Muscle of back (tissue), 11 donors: Measurements from ENCODE around the gene NR2C2. TPM values are rescaled to one million over a fixed set of nuclear protein-coding genes. Genes with fewer than 3 reads are reported as not detected.
"Not testable (repeated sequence)": the region's sequence is repeated elsewhere in the genome, so short reads cannot be mapped to it uniquely, and the experiment has no call there.

Experiments
- DNase-seq, 3 donors: peaks; one replicate each; pipeline versions ENCODE4 v3.0.0 to v3.0.0-alpha.2; 2013
- polyA plus RNA-seq, 10 donors: library from polyadenylated mRNA; unstranded; fragments of 120-200 nt; gene quantifications; one replicate each; pipeline ENCODE4 v1.2.1, GENCODE V29; 2013; ENCODE audit not compliant: insufficient read length in 10 of 10

NR2C2 gene
- polyA plus RNA-seq, 10 donors: 25.7 to 43.4 (median 33.8) TPM

- DNase-seq: no peak
Observed at GRCh38 chr3:14957153-14957552, 9.8 kb downstream of the NR2C2 start.

DNA sequence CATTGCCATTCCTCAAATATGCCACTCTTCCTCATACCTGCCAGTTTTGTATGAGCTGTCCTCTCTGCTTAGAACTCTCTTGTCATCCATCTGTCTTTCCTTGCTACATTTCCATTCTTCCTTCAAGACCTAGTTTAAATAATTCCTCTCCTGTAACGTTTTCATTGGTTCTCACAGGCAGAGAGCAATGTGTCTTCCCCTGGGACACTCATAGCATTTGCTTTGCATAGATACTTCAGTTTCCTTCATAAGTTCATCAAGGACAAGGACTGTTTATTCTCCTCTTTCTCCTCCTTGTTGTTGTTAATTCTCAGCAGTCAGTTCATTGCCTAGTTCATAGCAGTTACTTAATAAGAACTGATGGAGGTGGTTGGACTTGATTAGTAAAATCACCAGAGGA is 10.5 kb downstream of the NR2C2 start:
- DNase-seq: peak in 1 of 3 donors; percentile 21

DNA sequence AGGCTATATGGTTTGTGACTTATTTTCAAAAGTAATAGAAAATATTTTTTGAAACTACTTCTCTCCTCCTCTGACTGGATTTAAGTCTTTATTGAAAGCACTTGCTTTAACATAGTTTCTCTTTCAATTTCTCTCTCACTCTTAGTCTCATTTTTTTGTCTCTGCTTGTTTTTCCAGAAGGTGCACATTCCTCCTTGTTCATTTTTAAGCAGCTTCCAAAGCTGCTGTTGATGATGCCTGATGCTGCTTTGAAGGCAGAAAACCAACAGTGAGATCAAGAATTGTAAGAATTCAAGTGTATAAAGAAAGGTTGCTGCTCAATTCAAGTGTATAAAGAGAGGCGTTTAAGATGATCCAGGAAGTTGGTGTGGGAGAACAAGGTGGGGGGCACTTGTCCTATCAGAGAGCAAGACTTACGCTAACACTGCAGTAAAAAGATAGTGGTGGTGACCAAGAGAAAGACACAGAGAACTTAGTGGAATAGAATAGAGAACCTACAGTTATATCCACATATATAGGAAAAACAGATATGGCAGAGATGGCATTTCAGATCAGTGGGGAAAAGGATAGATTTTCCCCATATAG is 12.1 kb downstream of the NR2C2 start:
- DNase-seq: peak in 1 of 3 donors; percentile 7

GRCh38 chr3:14962762-14963161 is 15.4 kb downstream of the NR2C2 start:
- peak in 1 of 3 donors; percentile 14 for DNase-seq

DNA sequence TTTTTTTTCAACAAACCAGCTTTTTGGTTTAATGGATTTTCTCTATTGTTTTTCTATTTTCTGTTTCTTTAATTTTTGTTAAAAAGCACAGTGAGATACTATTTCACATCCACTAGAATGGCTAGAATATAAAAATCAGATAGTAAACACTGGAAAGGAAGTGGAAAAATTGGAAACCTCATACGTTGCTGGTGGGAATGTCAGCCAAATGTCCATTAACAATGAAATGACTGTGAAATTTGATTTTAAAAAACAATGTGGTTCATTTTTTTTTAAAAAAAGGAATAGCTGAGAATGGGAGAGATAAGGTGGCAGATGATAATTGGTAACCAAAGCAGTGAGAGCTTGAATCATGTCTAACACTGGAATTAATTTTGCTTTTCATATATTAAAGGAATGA is 19.9 kb downstream of the NR2C2 start:
- no peak for DNase-seq

- DNase-seq: no peak
Observed at GRCh38 chr3:14969671-14970070, 22.3 kb downstream of the NR2C2 start.

DNA sequence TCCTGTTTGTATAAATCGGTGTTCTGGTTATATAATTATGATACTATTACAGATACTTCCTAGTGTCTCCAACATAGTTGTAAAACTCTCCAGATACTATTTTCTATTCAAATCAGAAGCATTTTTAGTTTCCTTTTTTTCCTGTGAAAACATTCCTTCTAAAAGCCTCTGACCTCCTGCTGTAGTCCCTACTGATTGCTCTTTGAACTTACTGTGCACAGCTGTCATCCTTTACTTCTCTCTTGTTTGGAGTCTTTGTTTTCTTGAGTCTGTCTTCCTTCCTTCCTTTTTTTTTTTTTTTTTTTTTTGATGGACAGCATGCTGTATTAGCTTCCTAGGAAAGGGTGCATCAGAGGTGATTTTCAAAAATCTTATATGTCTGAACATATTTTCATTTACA is 28.9 kb downstream of the NR2C2 start:
- DNase-seq: no peak

DNA sequence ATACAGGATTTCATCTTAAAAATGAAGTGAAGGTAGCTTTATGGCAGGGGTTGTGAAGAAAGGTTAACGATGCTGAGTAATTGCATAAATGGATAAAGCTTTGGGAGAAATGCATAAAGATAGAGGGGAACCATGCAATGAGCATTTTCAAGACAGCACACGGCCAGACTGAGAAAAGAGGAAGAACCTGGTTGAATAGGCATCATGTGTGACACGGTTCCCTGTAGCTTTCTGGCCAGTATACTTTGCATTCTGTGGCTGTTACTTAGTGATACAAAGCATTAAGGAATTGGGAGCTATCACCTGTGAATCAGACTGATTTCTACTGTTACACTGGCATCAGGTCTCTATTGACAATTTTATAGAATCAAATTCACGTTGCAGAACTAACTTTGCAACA is 33.3 kb downstream of the NR2C2 start:
- DNase-seq: no peak

GRCh38 chr3:14984581-14985113 is 37.3 kb downstream of the NR2C2 start:
- DNase-seq: no peak

DNA sequence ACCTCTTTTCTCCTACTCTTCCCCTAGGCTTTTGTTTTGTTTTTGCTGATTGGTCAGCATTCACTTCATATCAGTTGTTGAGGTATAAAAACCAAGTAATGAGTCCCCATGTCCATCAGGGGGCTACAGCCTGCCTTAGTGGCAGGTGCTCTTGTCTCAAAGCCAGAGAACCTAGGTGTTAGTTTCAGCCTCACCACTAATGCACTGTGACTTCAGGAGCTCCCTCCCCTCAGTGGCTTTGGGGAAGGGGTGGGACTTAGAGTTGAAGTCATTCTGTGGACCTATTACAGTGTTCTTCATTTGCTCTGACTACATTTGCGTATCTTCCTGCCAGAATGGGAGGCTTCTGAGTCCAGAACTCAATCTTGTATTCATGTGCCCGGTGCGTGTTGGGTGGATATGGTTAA is 41.6 kb downstream of the NR2C2 start:
- no peak for DNase-seq

- DNase-seq: peak in 1 of 3 donors; percentile 24
Observed at GRCh38 chr3:14989943-14990779, 42.8 kb downstream of the NR2C2 start.

- DNase-seq: no peak
Observed at GRCh38 chr3:14990780-14991148, 43.4 kb downstream of the NR2C2 start.

GRCh38 chr3:14991151-14991742 is 43.9 kb downstream of the NR2C2 start:
- peak in 1 of 3 donors; percentile 9 for DNase-seq

DNA sequence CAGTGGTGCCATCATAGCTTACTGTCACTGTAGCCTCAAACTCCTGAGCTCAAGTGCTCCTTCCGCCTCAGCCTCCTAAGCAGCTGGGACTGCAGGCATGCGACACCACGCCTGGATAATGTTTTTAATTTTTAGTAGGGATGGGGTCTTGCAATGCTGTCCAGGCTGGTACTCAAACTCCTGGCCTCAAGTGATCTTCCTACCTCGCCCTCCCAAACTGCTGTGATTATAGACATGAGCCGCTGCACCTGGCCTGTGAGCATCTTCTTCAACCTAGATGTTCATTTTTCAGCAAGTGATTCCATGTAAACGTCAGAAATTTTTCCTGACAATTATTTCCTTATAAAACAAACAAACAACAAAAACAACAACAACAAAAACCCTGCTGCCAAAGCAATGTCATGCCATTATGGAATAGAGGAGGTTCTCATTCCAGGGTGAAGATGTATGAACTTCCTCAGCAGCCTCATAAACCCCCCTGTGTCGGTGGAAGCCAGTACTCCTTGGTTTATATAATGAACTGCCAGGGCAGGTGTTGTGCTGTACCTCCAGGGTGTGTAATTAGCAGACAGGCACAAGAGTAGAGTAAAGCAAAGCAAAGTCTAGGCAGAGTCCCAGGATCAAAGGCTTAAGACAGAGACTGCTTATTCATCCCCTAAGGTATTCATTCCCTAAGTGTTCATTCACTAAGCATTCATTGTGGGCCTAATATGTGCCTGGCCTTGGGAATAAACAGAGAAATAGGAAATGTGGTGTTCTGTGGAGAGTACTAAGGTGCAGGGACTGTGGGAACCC is 44.6 kb downstream of the NR2C2 start:
- no peak for DNase-seq

GRCh38 chr3:14997941-14998340 is 50.6 kb downstream of the NR2C2 start:
- no peak for DNase-seq

- not testable (repeated sequence) for DNase-seq
Observed at GRCh38 chr3:14999182-14999581, 51.8 kb downstream of the NR2C2 start.

- peak in 1 of 3 donors; percentile 22 for DNase-seq
Observed at GRCh38 chr3:15007681-15008141, 60.3 kb downstream of the NR2C2 start.

DNA sequence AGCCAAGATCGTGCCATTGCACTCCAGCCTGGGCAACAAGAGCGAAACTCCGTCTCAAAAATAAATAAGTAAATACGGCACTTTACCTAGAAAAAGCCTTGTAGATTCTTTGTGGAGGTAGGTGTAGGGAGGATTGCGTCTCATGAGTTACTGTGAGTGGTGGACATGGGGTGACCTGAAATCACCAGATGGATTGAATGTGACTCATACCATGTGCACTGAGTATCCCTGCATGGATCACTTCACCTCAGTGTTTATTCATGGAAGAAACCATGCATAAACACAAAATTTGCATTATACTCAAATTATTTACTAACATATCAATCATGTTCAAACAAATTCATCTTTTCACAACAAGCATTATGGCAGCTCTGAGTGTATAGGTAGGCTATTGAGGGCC is 61.8 kb downstream of the NR2C2 start:
- no peak for DNase-seq

GRCh38 chr3:15010664-15011063 is 63.3 kb downstream of the NR2C2 start:
- no peak for DNase-seq

GRCh38 chr3:15011174-15011573 is 63.8 kb downstream of the NR2C2 start:
- DNase-seq: no peak

DNA sequence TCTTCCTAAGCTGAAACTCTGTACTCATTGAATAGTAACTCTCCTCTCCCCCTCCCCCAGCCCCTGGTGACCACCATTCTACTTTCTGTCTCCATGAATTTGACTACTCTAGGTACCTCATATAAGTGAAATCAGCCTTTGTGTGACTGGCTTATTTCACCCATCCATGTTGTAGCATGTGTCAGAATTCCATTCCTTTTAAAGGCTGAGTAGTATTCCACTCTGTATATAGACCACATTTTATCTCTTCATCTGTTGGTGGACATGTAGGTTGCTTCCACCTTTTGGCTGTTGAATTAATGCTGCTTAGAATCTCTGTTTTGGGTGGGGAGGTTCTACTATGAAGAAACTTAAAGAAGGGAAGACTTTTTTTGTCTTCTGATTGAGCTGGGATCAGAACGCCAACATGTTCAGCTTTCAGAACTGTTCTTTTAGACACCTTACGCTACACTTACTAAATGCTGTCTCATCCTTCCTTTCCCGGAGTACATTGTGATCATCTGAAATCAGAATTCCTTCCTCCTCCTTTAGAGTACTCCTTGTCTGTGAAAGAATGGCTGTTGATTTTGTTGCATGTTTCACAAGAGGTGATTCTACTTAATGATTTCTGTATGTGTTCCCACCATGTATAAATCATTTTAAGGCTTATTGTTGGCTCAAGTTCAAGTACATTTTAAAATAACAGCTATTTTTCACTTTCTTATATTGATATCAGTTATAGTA is 67.4 kb downstream of the NR2C2 start:
- no peak for DNase-seq
